ENCODE data around the gene RHOH.
"Not testable (repeated sequence)": the region's sequence is repeated elsewhere in the genome, so short reads cannot be mapped to it uniquely, and the experiment has no call there.

RHOH gene

GRCh38 chr4:40264995-40265909 is 68.4 kb downstream of the RHOH start:
- DNase-seq = no peak

- DNase-seq = no peak
Observed at GRCh38 chr4:40265910-40266274, 69.1 kb downstream of the RHOH start.

- no peak for DNase-seq
Observed at GRCh38 chr4:40269133-40269532, 72.3 kb downstream of the RHOH start.

- no peak for DNase-seq
Observed at GRCh38 chr4:40270609-40271008, 73.8 kb downstream of the RHOH start.

GRCh38 chr4:40275065-40275730 is 78.4 kb downstream of the RHOH start:
- DNase-seq = no peak

- DNase-seq = no peak
Observed at GRCh38 chr4:40276546-40276945, 79.7 kb downstream of the RHOH start.

- DNase-seq = no peak
Observed at GRCh38 chr4:40280586-40280985, 83.8 kb downstream of the RHOH start.

- no peak for DNase-seq
Observed at GRCh38 chr4:40281099-40281498, 84.3 kb downstream of the RHOH start.

- DNase-seq = no peak
Observed at GRCh38 chr4:40281913-40282312, 85.1 kb downstream of the RHOH start.

- DNase-seq = not testable (repeated sequence)
Observed at GRCh38 chr4:40282857-40283256, 86.0 kb downstream of the RHOH start.

GRCh38 chr4:40283413-40283812 is 86.6 kb downstream of the RHOH start:
- DNase-seq = no peak

GRCh38 chr4:40283968-40284367 is 87.1 kb downstream of the RHOH start:
- DNase-seq = no peak

GRCh38 chr4:40285692-40286091 is 88.9 kb downstream of the RHOH start:
- DNase-seq = no peak

- DNase-seq = no peak
Observed at GRCh38 chr4:40288566-40288965, 91.7 kb downstream of the RHOH start.

- DNase-seq = no peak
Observed at GRCh38 chr4:40289366-40290188, 92.7 kb downstream of the RHOH start.

GRCh38 chr4:40290611-40291186 is 93.9 kb downstream of the RHOH start:
- not testable (repeated sequence) for DNase-seq

- DNase-seq = no peak
Observed at GRCh38 chr4:40292313-40292759, 95.5 kb downstream of the RHOH start.

GRCh38 chr4:40294339-40294738 is 97.5 kb downstream of the RHOH start:
- DNase-seq = no peak

GRCh38 chr4:40295030-40295429 is 98.2 kb downstream of the RHOH start:
- not testable (repeated sequence) for DNase-seq

GRCh38 chr4:40295572-40295971 is 98.7 kb downstream of the RHOH start:
- no peak for DNase-seq
